Medulla oblongata (tissue), 1 donor: ENCODE measurements around the gene THBS3.
"Not testable (repeated sequence)": the region's sequence is repeated elsewhere in the genome, so short reads cannot be mapped to it uniquely, and the experiment has no call there.

Experiments
- DNase-seq: peaks from one replicate; pipeline ENCODE4 v3.0.0-alpha.2; 2015; ENCODE audit errors: extremely low spot score

The THBS3 gene

DNA sequence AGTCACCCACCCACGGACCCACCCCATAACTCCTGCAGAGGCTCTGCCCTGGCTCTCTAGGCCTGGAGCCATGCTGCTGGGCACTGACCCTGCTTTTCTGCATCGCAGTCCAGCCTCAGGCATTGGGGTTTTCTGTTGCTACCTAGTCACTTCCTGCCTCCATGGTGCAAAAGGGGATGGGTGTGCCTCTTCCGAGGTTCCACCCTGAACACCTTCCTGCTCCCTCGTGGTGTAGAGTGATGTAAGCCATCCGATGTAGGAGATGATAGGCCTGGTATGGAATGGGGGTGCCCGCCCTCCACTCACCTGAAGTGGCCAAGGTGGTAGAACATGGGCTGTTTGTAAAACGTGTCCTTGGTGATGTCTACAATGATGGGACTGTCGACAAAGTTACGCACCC is 27.7 kb upstream of the THBS3 start:
- DNase-seq = not testable (repeated sequence)

DNA sequence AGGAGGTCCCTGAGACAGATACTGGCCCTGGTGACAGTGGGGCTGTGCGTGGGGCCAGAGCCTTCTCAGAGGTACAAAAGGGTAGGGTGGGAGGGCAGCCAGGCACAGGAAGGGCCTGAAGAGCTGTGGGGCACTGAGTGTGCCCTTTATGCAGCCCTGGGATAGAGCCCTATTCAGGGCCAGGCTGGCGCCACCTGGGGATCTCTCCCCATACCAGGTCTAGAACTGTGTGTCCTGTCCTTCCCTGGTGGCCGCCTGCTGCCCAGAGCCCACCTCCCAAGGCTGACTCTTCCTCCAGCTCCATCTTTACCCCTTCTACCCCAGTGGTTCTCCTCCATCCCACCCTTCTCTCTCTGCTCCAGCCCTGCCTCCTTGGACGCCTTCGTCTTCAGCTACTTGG is 25.8 kb upstream of the THBS3 start:
- not testable (repeated sequence) for DNase-seq

- DNase-seq = peak; percentile 76
Measured at GRCh38 chr1:155232001-155232978, 24.6 kb upstream of the THBS3 start.

- not testable (repeated sequence) for DNase-seq
Measured at GRCh38 chr1:155231302-155231701, 23.6 kb upstream of the THBS3 start.

DNA sequence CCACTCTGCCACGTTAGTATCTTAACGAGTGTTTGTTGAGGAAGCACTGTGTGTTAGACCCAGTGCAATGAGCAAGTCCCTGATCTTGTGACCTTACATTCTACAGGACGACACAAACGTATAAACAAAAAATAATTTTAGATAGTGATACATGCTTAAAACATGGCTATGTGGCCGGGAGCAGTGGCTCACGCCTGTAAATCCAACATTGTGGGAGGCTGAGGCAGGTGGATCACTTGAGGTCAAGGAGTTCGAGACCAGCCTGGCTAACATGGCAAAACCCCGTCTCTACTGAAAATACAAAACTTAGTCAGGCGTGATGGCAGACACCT is 20.4 kb upstream of the THBS3 start:
- DNase-seq = no peak

GRCh38 chr1:155227261-155228095 is 19.8 kb upstream of the THBS3 start:
- peak; percentile 100 for DNase-seq

DNA sequence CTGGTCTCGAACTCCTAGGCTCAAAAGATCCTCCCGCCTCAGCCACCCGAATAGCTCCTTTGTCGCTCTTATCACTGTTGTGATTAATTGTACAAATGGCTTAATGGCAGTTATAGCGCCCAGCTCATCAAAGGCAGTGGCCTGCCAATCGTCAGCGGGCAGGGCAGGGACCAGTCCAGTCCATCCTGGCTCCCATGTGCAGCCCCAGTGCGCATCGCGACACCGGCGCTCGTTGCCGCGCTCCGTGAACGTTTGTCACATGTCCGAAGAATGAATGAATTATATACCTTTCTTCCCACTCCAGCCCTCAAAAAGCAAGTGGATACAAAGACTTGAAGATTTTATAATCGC is 19.2 kb upstream of the THBS3 start:
- peak; percentile 63 for DNase-seq

GRCh38 chr1:155226188-155226909 is 18.7 kb upstream of the THBS3 start:
- DNase-seq = peak; percentile 82

DNA sequence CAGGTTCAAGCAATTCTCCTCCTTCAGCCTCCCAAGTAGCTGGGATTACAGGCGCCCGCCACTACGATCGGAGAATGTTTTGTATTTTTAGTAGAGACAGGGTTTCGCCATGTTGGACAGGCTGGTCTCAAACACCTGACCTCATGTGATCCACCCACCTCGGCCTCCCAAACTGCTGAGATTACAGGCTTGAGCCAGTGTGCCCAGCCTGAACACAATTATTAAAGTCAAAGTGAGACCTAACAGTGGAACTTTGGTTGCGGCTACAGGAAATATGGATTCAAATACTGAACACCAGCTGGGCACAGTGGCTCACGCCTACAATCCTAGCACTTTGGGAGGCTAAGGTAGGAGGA is 17.7 kb upstream of the THBS3 start:
- DNase-seq = not testable (repeated sequence)

GRCh38 chr1:155223047-155223446 is 15.3 kb upstream of the THBS3 start:
- no peak for DNase-seq

- DNase-seq = not testable (repeated sequence)
Measured at GRCh38 chr1:155220211-155220965, 12.7 kb upstream of the THBS3 start.

GRCh38 chr1:155219592-155220031 is 11.9 kb upstream of the THBS3 start:
- DNase-seq = peak; percentile 64

- DNase-seq = peak; percentile 93
Measured at GRCh38 chr1:155218854-155219591, 11.3 kb upstream of the THBS3 start.

DNA sequence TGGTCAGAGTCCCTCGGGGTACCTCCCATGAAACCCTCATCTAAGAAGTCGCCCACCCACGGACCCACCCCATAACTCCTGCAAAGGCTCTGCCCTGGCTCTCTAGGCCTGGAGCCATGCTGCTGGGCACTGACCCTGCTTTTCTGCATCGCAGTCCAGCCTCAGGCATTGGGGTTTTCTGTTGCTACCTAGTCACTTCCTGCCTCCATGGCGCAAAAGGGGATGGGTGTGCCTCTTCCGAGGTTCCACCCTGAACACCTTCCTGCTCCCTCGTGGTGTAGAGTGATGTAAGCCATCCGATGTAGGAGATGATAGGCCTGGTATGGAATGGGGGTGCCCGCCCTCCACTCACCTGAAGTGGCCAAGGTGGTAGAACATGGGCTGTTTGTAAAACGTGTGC is 7.0 kb upstream of the THBS3 start:
- not testable (repeated sequence) for DNase-seq

DNA sequence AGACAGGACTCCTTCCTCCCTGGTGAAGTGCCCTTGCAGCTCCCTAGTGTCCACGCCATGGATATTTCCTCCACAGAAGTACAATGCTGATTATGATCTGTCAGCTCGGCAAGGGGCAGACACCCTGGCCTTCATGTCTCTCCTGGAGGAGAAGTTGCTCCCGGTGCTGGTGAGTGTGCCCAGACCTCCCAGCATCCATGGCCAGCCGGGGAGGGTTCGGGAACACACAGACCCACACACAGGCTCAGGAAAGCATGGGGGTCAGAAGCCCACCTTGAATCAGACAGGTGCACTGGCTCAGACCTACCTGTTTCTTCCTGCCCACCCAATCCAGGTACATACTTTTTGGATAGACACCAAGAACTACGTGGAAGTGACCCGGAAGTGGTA is 4.3 kb upstream of the THBS3 start:
- not testable (repeated sequence) for DNase-seq

GRCh38 chr1:155211381-155212050 is 3.8 kb upstream of the THBS3 start:
- DNase-seq = peak; percentile 41

DNA sequence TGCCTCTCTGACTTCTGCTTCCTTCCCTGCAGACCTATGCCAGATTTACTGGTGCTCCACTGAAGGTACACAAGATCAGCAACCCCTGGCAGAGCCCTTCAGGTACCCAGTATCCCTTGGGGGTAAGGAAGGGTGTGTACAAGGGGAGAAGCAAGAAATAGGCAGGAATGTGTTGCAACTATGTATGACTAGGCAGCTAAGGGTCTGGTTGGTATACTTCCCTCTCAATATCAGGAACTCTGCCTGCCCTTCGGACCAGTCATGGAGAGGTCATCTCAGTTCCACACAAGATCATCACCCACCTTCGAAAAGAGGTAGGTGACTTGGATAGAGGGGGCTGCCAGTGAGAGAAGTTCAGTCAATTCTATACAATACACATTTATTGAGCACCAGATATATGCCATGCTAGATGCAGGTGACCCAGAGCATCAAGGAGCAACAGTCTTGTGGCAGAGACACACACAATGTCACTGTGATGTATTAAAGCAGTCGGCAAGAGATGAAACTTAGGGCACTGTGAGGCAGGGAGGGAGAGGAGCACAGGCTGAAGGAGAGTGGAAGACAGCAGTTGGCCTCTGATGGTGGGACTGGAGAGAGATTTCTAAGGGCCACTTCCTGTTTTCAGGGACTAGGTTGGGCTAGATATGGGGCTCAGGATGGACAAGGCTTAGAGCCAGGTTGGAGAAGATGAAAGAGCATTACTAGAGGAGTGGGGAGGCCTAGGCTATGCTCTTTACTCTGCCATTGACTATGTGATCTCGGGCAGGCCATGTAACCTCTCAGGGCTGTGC is 2.8 kb upstream of the THBS3 start:
- no peak for DNase-seq

DNA sequence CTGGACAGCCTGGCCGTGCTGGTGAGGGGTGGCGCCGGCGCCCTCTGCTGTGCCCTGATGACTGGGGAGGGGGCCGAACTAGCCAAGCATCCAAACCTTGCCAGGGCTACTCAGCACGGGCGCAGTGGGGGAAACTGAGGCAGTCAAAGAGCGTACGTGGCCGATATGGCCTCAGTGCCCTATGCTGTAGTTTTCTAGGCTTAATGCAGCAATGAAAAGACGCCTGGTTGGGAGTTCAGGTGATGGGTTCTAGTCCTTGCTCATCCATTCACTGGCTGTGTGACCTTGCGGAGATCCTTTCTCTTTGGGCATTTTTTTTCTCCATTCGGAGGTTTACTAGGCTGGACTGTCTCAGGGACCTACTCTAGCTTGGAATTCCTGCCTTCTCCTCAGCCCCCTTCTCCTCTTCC is 1.6 kb upstream of the THBS3 start:
- DNase-seq = no peak
